HT-29 (cell line): Measurements from ENCODE around the gene METAP2. TPM values are rescaled to one million over a fixed set of nuclear protein-coding genes. Genes with fewer than 3 reads are reported as not detected.

Experiments
- DNase-seq: peaks from one replicate; pipeline ENCODE4 v3.0.0-alpha.2; 2015; ENCODE audit warnings: low spot score
- small RNA-seq: library from RNA; depleted of rRNA; stranded (forward); fragments of <200 nt; gene quantifications from one replicate; pipeline ENCODE3, GENCODE V24; 2014
- total RNA-seq: library from RNA; depleted of rRNA; stranded (reverse); fragments of >200 nt; shearing (Covaris generic); gene quantifications from 2 replicates; pipeline ENCODE4 v1.2.3, GENCODE V29; 2014; rRNA removed

Gene METAP2
- total RNA-seq, 1 experiment from 2014 or later, result 38.8 TPM

GRCh38 chr12:95549392-95550084, 75.6 kb downstream of the METAP2 start:
- DNase-seq, result no peak

- DNase-seq, result no peak
Measured at GRCh38 chr12:95551305-95551704, 77.4 kb downstream of the METAP2 start, which contains the start of gene USP44. USP44 (minus strand) TSS chr12:95551476; CDS start chr12:95534256, 17,220 bp downstream.

- no peak for DNase-seq
Measured at GRCh38 chr12:95551913-95552516, 78.1 kb downstream of the METAP2 start.

DNA sequence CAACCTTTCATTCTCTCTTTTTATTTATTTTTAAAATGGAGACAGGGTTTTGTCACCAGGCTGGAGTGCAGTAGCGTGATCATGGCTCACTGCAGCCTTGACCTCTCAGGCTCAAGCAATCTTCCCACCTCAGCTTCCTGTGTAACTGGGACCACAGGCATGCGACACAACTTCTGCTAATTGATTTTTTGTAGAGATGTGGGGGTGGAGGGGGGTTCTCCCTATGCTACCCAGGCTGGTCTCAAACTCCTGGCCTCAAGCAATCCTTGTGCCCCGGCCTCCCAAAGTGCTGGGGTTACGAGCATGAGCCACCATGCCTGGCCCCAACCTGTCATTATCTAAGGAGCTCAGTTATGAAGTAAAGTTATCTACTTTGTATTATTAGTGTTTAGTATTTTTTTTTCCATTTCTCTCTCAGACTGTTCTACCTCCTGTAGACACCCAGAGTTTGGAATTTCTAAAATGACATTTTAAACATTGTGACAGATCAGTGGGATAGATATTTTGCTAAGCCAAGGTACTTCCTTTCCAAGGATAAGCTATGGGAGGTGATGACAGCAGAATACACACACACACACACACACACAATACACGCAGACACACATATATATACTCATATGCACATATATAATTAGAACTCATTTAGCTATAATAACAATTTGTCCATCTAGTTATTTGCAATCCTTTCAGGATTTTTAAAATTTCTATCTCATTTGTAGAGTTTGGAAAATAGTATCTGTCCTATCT, 79.4 kb downstream of the METAP2 start:
- DNase-seq, result no peak

- no peak for DNase-seq
Measured at GRCh38 chr12:95554532-95555071, 80.7 kb downstream of the METAP2 start.

DNA sequence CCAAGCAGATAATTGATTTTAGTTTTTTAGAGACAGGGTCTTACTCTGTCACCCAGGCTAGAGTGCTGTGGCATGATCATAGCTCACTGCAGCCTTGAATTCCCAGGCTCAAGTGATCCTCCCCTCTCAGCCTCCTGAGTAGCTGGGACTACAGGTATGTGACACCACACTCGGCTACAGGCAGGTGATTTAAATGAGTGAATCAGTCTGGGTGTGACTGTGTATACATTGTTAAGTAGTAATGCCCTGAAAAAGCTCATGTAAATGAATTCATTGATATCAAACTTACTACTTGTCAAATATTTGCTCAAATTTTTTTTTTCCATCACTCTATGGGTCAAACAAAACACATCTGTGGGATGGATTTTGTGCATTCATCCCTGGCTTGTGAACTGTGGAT, 83.7 kb downstream of the METAP2 start:
- no peak for DNase-seq

Small RNAs within 50 kb of the gene (small RNA-seq; reads per million reads assigned to genes)
- gene RNU6-735P, result not detected

Other genes starting within 250 kb of the METAP2 start
- not detected in 2 replicates for gene USP44, start 77.3 kb downstream of the METAP2 start, total RNA-seq